Nephron progenitor cell (in vitro differentiated cells): ENCODE results near the gene CCDC85C.
A peak's percentile ranks its signal among the peaks of the same experiment; 100 is the strongest.

ENCODE experiments used
- DNase-seq: peaks from one replicate; pipeline ENCODE4 v3.0.0; 2021
- H3K27ac Mint-ChIP-seq: 2 replicates; pipeline ENCODE4 v1.8.0; 2021; ENCODE audit warnings: mild to moderate bottlenecking, moderate library complexity, mixed read lengths
- H3K27me3 Mint-ChIP-seq: 2 replicates; pipeline ENCODE4 v1.8.0; 2021; ENCODE audit warnings: mild to moderate bottlenecking, low read depth, mixed read lengths; ENCODE audit not compliant: poor library complexity
- H3K36me3 Mint-ChIP-seq: 2 replicates; pipeline ENCODE4 v1.8.0; 2021; ENCODE audit warnings: low read depth, mixed read lengths
- H3K4me1 Mint-ChIP-seq: 2 replicates; pipeline ENCODE4 v1.8.0; 2021; ENCODE audit warnings: mixed read lengths
- H3K4me3 Mint-ChIP-seq: 2 replicates; pipeline ENCODE4 v1.8.0; 2021; ENCODE audit warnings: mild to moderate bottlenecking, moderate library complexity, mixed read lengths
- H3K9me3 Mint-ChIP-seq: 2 replicates; pipeline ENCODE4 v1.8.0; 2021; ENCODE audit warnings: mild to moderate bottlenecking, moderate library complexity, mixed read lengths
- TF ChIP-seq, protein P1 (sequence below): fragments of 200-600 bp; sonication (generic); IDR thresholded peaks from 2 replicates; pipeline ENCODE4 v1.5.0; 2021; ENCODE audit warnings: antibody characterized with exemption

Gene CCDC85C

DNA sequence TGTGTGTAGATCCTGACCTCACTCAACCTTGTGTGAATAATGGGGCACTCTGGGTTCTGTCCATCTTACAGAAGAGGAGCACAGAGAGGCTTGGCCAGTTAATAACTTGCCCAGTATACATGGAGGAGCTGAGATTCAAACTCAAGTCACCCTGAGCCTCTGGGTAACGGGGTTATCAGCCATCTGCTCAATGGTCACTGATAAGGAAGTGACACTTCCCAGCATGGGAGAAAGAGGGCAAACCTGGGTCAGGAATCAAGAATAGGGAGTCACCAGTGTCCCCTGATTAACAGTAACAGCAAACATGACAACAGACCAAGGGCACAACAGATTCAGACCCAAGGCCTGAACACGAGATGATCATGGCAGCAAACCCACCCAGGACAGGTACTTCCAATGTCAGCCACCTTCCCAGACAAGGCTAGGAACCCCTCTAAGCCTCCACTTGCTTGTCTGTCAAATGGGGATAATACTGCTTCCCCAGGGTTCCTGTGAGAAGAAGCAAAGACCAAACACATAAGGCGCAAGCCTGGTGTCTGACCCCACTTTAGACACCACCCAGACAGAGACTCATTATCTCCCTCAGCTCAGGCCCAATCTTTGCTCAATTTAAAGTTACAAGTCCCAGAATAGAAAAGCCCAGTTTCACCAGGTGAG is 3.6 kb downstream of the CCDC85C start:
- Mint-ChIP-seq H3K4me1 (peaks cover 69% of the 10 kb centered on the region), H3K27ac (no peak overlapping the region), H3K27me3 (peaks cover 16% of the 10 kb centered on the region), H3K9me3 (no peaks in the 10 kb centered on the region), H3K4me3 (peak overlapping the region; percentile 85), H3K36me3 (no peaks in the 10 kb centered on the region)
- TF ChIP-seq, protein P1, sequence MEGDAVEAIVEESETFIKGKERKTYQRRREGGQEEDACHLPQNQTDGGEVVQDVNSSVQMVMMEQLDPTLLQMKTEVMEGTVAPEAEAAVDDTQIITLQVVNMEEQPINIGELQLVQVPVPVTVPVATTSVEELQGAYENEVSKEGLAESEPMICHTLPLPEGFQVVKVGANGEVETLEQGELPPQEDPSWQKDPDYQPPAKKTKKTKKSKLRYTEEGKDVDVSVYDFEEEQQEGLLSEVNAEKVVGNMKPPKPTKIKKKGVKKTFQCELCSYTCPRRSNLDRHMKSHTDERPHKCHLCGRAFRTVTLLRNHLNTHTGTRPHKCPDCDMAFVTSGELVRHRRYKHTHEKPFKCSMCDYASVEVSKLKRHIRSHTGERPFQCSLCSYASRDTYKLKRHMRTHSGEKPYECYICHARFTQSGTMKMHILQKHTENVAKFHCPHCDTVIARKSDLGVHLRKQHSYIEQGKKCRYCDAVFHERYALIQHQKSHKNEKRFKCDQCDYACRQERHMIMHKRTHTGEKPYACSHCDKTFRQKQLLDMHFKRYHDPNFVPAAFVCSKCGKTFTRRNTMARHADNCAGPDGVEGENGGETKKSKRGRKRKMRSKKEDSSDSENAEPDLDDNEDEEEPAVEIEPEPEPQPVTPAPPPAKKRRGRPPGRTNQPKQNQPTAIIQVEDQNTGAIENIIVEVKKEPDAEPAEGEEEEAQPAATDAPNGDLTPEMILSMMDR = no peak
- DNase-seq = no peak

GRCh38 chr14:99599393-99599792 is 4.6 kb downstream of the CCDC85C start:
- no peak overlapping the region for H3K27ac Mint-ChIP-seq
- no peak overlapping the region for H3K4me3 Mint-ChIP-seq
- peaks cover 75% of the 10 kb centered on the region for H3K4me1 Mint-ChIP-seq

DNA sequence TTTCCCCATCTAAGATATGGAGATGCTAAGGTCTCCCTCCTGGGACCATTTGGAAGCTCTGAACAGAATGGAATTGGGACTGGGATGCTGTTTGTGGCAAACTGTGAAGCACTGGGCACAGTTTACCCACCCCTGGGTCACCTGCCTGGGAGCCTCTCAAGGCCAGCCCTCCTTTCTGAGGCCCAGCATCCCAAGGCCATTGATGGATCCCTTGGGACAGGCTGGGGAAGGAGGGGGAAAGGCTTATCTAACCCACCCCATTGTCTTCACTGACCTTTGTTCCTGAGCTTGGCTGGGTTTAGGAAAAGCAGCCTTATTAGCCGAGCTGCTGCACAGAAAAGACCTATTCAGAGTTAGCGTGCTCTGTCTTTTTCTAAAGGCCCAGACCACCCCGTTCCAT is 5.2 kb downstream of the CCDC85C start:
- peaks cover 16% of the 10 kb centered on the region for H3K27me3 Mint-ChIP-seq
- H3K4me1 Mint-ChIP-seq = peaks cover 79% of the 10 kb centered on the region
- TF ChIP-seq, protein P1 = no peak
- H3K9me3 Mint-ChIP-seq = no peaks in the 10 kb centered on the region
- H3K36me3 Mint-ChIP-seq = no peaks in the 10 kb centered on the region
- H3K4me3 Mint-ChIP-seq = no peak overlapping the region
- DNase-seq = no peak
- H3K27ac Mint-ChIP-seq = no peak overlapping the region

More at GRCh38 chr14:99599393-99599792, 4.6 kb downstream of the CCDC85C start:
- Mint-ChIP-seq H3K27me3 (peaks cover 16% of the 10 kb centered on the region), H3K36me3 (no peaks in the 10 kb centered on the region), H3K9me3 (no peaks in the 10 kb centered on the region)
- TF ChIP-seq, protein P1 = no peak
- no peak for DNase-seq

DNA sequence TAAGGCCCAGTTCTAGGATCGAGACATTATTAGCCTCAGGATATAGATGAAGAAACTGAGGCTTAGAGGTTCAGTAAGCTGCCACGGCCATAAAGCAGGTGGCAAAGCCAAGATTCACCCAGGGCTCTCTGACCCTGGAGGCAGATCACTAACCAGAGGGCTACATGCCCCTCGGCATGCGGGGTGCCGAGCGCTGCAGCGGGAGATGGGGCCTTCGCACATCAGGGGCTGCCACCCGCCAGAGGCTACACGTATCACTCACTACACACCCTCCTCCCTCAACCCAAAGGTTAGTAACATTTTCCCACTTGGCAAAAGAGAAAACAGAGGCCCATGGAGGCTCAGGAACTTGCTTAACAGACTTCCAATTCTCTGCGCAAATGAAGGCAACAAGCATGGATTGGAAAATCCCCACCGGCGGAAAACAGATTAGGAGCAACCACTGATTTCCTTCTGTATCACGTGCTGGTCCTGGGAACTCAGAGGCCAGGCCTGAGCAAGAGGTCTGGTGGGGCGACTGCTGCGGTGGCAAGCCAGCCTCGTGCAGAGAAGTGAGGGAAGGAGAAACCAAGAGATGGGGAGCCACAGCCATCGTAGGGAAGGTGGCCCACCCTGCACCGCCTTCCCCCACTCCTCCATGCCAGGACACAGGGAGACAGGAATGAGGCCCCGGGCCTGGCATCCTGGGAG is 6.0 kb downstream of the CCDC85C start:
- Mint-ChIP-seq H3K4me1 (peaks cover 82% of the 10 kb centered on the region), H3K9me3 (no peaks in the 10 kb centered on the region), H3K27ac (no peak overlapping the region), H3K27me3 (peaks cover 16% of the 10 kb centered on the region), H3K4me3 (no peak overlapping the region), H3K36me3 (no peaks in the 10 kb centered on the region)
- no peak for DNase-seq
- TF ChIP-seq, protein P1 = no peak

DNA sequence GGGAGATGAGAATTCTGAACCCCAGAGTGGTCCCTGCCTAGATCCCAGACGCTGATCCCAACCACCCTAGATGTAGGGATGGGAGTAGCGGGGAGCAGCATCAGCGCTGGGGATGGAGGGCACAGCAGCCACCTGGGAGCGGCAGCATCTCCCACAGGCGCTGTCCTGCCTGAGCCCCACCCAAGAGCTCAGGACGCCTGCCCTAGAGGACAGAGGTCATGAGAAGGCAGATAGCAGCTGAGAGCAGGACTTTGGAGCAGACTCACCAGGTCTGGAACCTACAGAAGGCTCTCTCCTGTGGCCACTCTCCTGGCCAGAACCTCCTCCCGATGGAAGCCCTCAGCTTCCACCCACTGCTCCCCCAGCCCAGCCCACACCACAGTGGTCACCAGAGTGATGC is 7.2 kb downstream of the CCDC85C start:
- TF ChIP-seq, protein P1 = no peak
- Mint-ChIP-seq H3K36me3 (no peaks in the 10 kb centered on the region), H3K27me3 (peaks cover 7% of the 10 kb centered on the region), H3K4me3 (no peak overlapping the region), H3K4me1 (peaks cover 83% of the 10 kb centered on the region), H3K9me3 (no peaks in the 10 kb centered on the region), H3K27ac (no peak overlapping the region)
- DNase-seq = no peak
